ENCODE results near the gene KDSR. TPM values are rescaled to one million over a fixed set of nuclear protein-coding genes. Genes with fewer than 3 reads are reported as not detected.
"Not testable (repeated sequence)": the region's sequence is repeated elsewhere in the genome, so short reads cannot be mapped to it uniquely, and the experiment has no call there.

Gene KDSR
- total and polyA plus RNA-seq, 2 donors (not counting 1 experiment from before 2014, with no cell fraction given): 43.3 to 54.1 TPM

DNA sequence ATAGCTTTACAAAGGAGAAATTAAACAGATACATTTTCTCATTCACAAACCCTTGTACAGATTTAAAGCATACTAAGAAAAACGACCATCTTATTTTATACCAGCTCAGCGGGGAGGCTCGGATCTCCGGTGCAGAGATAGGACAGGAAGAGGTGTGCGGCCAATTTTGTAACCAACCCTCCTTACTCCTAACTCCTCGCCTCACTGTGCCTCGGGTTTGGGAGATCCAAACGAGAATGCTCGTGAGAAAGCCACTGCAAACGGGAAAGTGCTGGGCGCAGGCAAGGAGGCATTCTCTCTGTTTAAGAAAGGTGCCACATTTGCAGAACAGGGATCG, 1.2 kb downstream of the KDSR start:
- no peak for TF ChIP-seq EZH2 (IDR thresholded peaks at IDR 0.05; ENCODE audit: low read length, missing control alignments)
- TF ChIP-seq, protein P1, sequence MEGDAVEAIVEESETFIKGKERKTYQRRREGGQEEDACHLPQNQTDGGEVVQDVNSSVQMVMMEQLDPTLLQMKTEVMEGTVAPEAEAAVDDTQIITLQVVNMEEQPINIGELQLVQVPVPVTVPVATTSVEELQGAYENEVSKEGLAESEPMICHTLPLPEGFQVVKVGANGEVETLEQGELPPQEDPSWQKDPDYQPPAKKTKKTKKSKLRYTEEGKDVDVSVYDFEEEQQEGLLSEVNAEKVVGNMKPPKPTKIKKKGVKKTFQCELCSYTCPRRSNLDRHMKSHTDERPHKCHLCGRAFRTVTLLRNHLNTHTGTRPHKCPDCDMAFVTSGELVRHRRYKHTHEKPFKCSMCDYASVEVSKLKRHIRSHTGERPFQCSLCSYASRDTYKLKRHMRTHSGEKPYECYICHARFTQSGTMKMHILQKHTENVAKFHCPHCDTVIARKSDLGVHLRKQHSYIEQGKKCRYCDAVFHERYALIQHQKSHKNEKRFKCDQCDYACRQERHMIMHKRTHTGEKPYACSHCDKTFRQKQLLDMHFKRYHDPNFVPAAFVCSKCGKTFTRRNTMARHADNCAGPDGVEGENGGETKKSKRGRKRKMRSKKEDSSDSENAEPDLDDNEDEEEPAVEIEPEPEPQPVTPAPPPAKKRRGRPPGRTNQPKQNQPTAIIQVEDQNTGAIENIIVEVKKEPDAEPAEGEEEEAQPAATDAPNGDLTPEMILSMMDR (conservative IDR thresholded peaks at IDR 0.05 in 1 of 2, IDR thresholded peaks at IDR 0.05 in 1 of 2; ENCODE audit: low read depth in 1 of 2, low read length in 2 of 2): no peak
- Histone ChIP-seq H3K36me3 (ENCODE audit: control insufficient read depth, insufficient read depth, low read length) (peaks cover 6% of the 10 kb centered on the region), H3K9me3 (ENCODE audit: control insufficient read depth, insufficient read depth, low read depth, low read length) (no peaks in the 10 kb centered on the region), H3K4me3 (replicated peaks in 1 of 4; ENCODE audit: control extremely low read depth in 1 of 4, insufficient read depth in 1 of 4, low read depth in 3 of 4, low read length in 4 of 4) (peak overlapping the region; percentile 77 to 98 (median 93)), H3K27ac (ENCODE audit: insufficient read depth, low read length) (peak overlapping the region; percentile 94), H3K4me1 (ENCODE audit: control insufficient read depth, extremely low read depth, insufficient read depth, low read length) (no peaks in the 10 kb centered on the region), H3K4me2 (ENCODE audit: extremely low read depth, insufficient read depth, low read length) (peak overlapping the region; percentile 88), H3K79me2 (ENCODE audit: control insufficient read depth, insufficient read depth, low read length) (peaks cover 36% of the 10 kb centered on the region), H3K9ac (ENCODE audit: insufficient read depth, low read length) (peak overlapping the region; percentile 97), H2AFZ (ENCODE audit: low read length) (peak overlapping the region; percentile 82), H4K20me1 (ENCODE audit: control insufficient read depth, extremely low read depth, insufficient read depth, low read length) (no peaks in the 10 kb centered on the region), H3K27me3 (ENCODE audit: control insufficient read depth, insufficient read depth, low read length) (no peaks in the 10 kb centered on the region)
- peak in 1 of 2 donors; percentile 15 for DNase-seq (ENCODE audit: low read depth in 2 of 2)

DNA sequence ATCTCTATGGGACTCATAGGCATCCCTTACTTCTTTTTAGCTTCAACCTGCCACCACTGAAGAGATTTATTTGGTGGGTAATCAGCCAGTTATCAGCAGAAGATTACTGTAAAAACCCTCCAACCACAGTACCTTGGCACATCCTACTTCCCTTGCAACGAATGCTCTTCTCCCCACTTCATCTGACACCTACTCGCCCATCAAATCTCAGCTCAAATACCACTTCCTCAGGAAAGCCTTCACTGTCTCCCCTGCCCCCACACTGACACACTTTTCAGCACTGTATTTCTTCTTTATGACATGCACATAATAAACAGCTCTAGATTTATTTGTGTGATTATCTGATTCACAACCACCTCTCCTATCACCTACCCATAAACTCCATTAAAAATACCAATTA, 3.1 kb downstream of the KDSR start:
- Histone ChIP-seq H3K79me2 (ENCODE audit: control insufficient read depth, insufficient read depth, low read length) (peaks cover 36% of the 10 kb centered on the region), H3K9me3 (ENCODE audit: control insufficient read depth, insufficient read depth, low read depth, low read length) (no peaks in the 10 kb centered on the region)
- TF ChIP-seq, protein P1 (conservative IDR thresholded peaks at IDR 0.05 in 1 of 2, IDR thresholded peaks at IDR 0.05 in 1 of 2; ENCODE audit: low read depth in 1 of 2, low read length in 2 of 2): no peak
- no peak for TF ChIP-seq EZH2 (IDR thresholded peaks at IDR 0.05; ENCODE audit: low read length, missing control alignments)

GRCh38 chr18:63363420-63363819, 3.6 kb downstream of the KDSR start:
- H3K4me1 ChIP-seq (ENCODE audit: control insufficient read depth, extremely low read depth, insufficient read depth, low read length); H3K27ac ChIP-seq (ENCODE audit: insufficient read depth, low read length); H3K4me2 ChIP-seq (ENCODE audit: extremely low read depth, insufficient read depth, low read length); DNase-seq (ENCODE audit: low read depth in 2 of 2); H3K36me3 ChIP-seq (ENCODE audit: control insufficient read depth, insufficient read depth, low read length); H3K4me3 ChIP-seq (replicated peaks in 1 of 4; ENCODE audit: control extremely low read depth in 1 of 4, insufficient read depth in 1 of 4, low read depth in 3 of 4, low read length in 4 of 4); H3K27me3 ChIP-seq (ENCODE audit: control insufficient read depth, insufficient read depth, low read length); H3K9me3 ChIP-seq (ENCODE audit: control insufficient read depth, insufficient read depth, low read depth, low read length); H3K9ac ChIP-seq (ENCODE audit: insufficient read depth, low read length); H2AFZ ChIP-seq (ENCODE audit: low read length); H4K20me1 ChIP-seq (ENCODE audit: control insufficient read depth, extremely low read depth, insufficient read depth, low read length): not testable (repeated sequence)
- H3K79me2 ChIP-seq (ENCODE audit: control insufficient read depth, insufficient read depth, low read length): peaks cover 36% of the 10 kb centered on the region

More for the DNA sequence above, 3.1 kb downstream of the KDSR start:
- no peak overlapping the region for H3K9ac ChIP-seq (ENCODE audit: insufficient read depth, low read length)
- DNase-seq (ENCODE audit: low read depth in 2 of 2): no peak
- H3K27ac ChIP-seq (ENCODE audit: insufficient read depth, low read length): no peak overlapping the region
- peaks cover 8% of the 10 kb centered on the region for H3K36me3 ChIP-seq (ENCODE audit: control insufficient read depth, insufficient read depth, low read length)
- H3K4me3 ChIP-seq (replicated peaks in 1 of 4; ENCODE audit: control extremely low read depth in 1 of 4, insufficient read depth in 1 of 4, low read depth in 3 of 4, low read length in 4 of 4): peak overlapping the region in 1 of 4 experiments; percentile 4
- H2AFZ ChIP-seq (ENCODE audit: low read length): no peak overlapping the region
- H3K27me3 ChIP-seq (ENCODE audit: control insufficient read depth, insufficient read depth, low read length): no peaks in the 10 kb centered on the region
- H3K4me2 ChIP-seq (ENCODE audit: extremely low read depth, insufficient read depth, low read length): no peak overlapping the region
- H4K20me1 ChIP-seq (ENCODE audit: control insufficient read depth, extremely low read depth, insufficient read depth, low read length): no peaks in the 10 kb centered on the region
- H3K4me1 ChIP-seq (ENCODE audit: control insufficient read depth, extremely low read depth, insufficient read depth, low read length): no peaks in the 10 kb centered on the region

Data from fibroblast of lung (primary cell).